ENCODE results near the gene CNDP1. TPM values are rescaled to one million over a fixed set of nuclear protein-coding genes. Genes with fewer than 3 reads are reported as not detected.

CNDP1 gene
- total RNA-seq, 2 experiments from 2014 or later, result 0.25 to 0.39 TPM

DNA sequence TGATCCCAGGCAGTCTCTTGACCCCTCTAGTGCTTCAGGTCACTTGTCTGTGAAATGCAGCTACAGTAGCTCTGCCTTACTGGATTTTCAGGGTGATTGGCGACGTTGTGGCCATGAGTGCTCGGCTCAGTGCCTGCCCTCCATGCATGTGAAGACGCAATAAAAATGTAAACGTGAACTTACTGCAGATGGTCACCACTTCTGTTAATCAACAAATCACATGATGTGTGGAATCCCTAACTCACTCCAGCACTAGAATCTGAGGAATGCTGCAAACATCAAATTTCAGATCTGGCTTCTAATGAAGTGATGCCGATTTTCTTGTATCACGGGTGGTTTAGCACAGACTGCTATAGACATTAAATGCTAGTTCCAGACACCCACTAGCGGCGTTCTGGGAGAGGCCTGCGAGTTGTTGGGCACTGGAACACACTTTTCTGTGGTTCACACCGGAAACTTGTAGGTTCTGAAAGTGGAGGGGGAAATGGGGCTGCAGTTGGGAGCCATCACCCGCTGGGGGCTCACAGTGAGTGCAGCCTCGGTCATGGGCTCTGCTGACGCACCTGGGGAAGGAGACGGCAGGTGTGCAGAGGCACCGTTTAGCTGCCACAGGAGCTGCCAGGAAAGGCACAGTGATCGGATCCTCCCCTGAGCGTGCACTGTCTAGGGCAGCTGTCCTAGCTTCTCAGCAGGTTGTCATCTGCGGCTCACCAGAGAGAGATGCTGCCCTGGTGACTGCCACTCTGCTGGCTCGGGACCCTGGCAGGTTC lies 6.5 kb downstream of the CNDP1 start:
- no peaks in the 10 kb centered on the region for H3K27me3 Mint-ChIP-seq
- no peaks in the 10 kb centered on the region for H3K9me3 ChIP-seq (ENCODE audit: control insufficient read depth in 1 of 2, insufficient read depth in 1 of 2, low read length in 2 of 2)
- no peaks in the 10 kb centered on the region for H3K9me3 Mint-ChIP-seq
- H3K4me1 ChIP-seq (ENCODE audit: insufficient read depth, low read length), result peaks cover 3% of the 10 kb centered on the region
- POLR2A ChIA-PET, result no interaction called here
- H3K4me3 Mint-ChIP-seq, result no peak overlapping the region
- TF ChIP-seq, protein P1, sequence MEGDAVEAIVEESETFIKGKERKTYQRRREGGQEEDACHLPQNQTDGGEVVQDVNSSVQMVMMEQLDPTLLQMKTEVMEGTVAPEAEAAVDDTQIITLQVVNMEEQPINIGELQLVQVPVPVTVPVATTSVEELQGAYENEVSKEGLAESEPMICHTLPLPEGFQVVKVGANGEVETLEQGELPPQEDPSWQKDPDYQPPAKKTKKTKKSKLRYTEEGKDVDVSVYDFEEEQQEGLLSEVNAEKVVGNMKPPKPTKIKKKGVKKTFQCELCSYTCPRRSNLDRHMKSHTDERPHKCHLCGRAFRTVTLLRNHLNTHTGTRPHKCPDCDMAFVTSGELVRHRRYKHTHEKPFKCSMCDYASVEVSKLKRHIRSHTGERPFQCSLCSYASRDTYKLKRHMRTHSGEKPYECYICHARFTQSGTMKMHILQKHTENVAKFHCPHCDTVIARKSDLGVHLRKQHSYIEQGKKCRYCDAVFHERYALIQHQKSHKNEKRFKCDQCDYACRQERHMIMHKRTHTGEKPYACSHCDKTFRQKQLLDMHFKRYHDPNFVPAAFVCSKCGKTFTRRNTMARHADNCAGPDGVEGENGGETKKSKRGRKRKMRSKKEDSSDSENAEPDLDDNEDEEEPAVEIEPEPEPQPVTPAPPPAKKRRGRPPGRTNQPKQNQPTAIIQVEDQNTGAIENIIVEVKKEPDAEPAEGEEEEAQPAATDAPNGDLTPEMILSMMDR (IDR thresholded peaks at IDR 0.05), result no peak
- peaks cover 0 to 2% of the 10 kb centered on the region in 2 experiments for H3K27me3 ChIP-seq (ENCODE audit: control insufficient read depth in 1 of 2, insufficient read depth in 2 of 2, low read length in 2 of 2)
- no peaks in the 10 kb centered on the region for H3K36me3 Mint-ChIP-seq (ENCODE audit: low read depth)
- no peaks in the 10 kb centered on the region for H3K4me1 Mint-ChIP-seq (ENCODE audit: low read depth)
- CTCF ChIA-PET, result no interaction called here
- ATAC-seq (ENCODE audit: poor library complexity) (no peak), DNase-seq (peak in 1 of 14 experiments; percentile 13)
- no peak overlapping the region for H3K27ac ChIP-seq (ENCODE audit: low read depth in 1 of 2, low read length in 2 of 2)
- no peak overlapping the region for H3K27ac Mint-ChIP-seq
- H3K4me3 ChIP-seq (ENCODE audit: low read length), result no peak overlapping the region
- H3K36me3 ChIP-seq (ENCODE audit: insufficient read depth, low read length), result no peaks in the 10 kb centered on the region
- intact Hi-C loops (cut with DNase I, micrococcal nuclease), result no loop called here

DNA sequence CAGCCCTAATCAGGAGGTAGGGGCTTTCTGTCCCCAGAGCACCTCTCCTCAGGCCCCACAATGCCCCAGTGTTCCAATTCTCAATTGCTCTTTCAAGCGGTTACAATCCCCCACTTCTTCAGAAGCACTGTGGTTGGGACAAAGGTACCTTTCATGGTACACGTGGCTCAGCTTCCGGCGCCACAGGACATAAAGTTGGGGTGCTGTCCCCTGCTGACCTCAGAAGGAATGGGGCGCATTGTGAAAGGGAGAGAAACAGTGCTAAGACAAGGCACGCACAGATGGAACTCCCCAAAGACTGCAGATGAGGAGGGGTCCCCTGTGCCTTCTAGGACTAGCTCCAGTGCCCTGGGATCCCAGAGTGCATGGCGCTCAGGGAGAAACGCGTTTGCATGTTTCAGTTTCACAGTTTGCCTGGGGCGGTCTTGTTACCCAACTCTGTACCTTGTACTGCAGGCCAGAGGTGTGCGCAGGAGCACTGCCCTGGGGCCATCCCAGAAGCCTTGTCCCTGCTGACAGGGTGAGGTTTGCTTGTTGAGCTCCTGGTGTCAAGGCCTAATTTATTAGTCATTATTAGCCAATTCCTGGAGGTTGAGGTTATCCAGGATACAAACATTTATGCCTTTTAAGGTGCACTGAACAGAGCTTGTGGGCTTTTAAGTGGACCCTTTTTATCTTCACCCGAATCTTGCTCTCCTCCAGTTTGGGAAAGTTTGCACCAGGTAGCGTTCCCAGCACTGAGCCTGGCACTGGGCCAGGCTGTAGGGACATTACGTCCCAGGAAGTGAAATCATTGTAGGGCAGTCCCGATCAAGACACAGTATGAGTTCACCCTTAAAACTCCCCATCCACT lies 7.6 kb downstream of the CNDP1 start:
- no peaks in the 10 kb centered on the region for H3K9me3 ChIP-seq (ENCODE audit: control insufficient read depth in 1 of 2, insufficient read depth in 1 of 2, low read length in 2 of 2)
- Mint-ChIP-seq H3K27ac (no peak overlapping the region), H3K4me3 (no peak overlapping the region), H3K27me3 (no peaks in the 10 kb centered on the region), H3K4me1 (ENCODE audit: low read depth) (no peaks in the 10 kb centered on the region), H3K36me3 (ENCODE audit: low read depth) (no peaks in the 10 kb centered on the region), H3K9me3 (no peaks in the 10 kb centered on the region)
- H3K4me1 ChIP-seq (ENCODE audit: insufficient read depth, low read length), result peaks cover 3% of the 10 kb centered on the region
- no peak overlapping the region for H3K4me3 ChIP-seq (ENCODE audit: low read length)
- H3K36me3 ChIP-seq (ENCODE audit: insufficient read depth, low read length), result no peaks in the 10 kb centered on the region
- DNase-seq (no peak), ATAC-seq (ENCODE audit: poor library complexity) (no peak)
- intact Hi-C loops (cut with DNase I, micrococcal nuclease), result no loop called here
- H3K27me3 ChIP-seq (ENCODE audit: control insufficient read depth in 1 of 2, insufficient read depth in 2 of 2, low read length in 2 of 2), result peaks cover 0 to 2% of the 10 kb centered on the region in 2 experiments
- CTCF ChIA-PET, result no interaction called here
- H3K27ac ChIP-seq (ENCODE audit: low read depth in 1 of 2, low read length in 2 of 2), result no peak overlapping the region
- TF ChIP-seq, protein P1 (IDR thresholded peaks at IDR 0.05), result no peak
- POLR2A ChIA-PET, result no interaction called here

DNA sequence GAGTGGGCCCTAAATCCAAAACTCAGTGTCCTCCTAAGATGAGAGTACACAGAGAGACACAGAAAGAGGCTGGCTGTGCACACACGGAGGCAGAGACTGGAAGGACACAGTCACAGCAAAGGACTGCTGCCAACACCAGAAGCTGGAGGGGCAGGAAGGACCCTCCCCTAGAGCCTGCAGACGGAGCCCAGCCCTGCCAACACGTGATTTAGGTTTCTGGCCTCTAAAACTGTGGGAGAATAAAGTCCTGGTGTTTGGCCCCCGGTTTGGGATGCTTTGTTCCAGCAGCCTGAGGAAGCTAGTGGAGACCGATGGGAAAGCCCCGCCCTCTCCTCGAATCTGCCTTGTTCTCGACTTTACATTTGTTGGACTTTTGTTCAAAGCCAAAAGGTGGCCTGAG lies 10.6 kb downstream of the CNDP1 start:
- no peaks in the 10 kb centered on the region for H3K36me3 ChIP-seq (ENCODE audit: insufficient read depth, low read length)
- intact Hi-C loops (cut with DNase I, micrococcal nuclease), result no loop called here
- Mint-ChIP-seq H3K9me3 (peaks cover 5% of the 10 kb centered on the region), H3K4me3 (no peak overlapping the region), H3K27ac (no peak overlapping the region), H3K27me3 (no peaks in the 10 kb centered on the region), H3K4me1 (ENCODE audit: low read depth) (no peaks in the 10 kb centered on the region), H3K36me3 (ENCODE audit: low read depth) (no peaks in the 10 kb centered on the region)
- TF ChIP-seq, protein P1 (IDR thresholded peaks at IDR 0.05), result no peak
- POLR2A ChIA-PET, result no interaction called here
- DNase-seq, result no peak
- H3K27ac ChIP-seq (ENCODE audit: low read depth in 1 of 2, low read length in 2 of 2), result no peak overlapping the region
- peaks cover 5 to 12% of the 10 kb centered on the region in 2 experiments for H3K9me3 ChIP-seq (ENCODE audit: control insufficient read depth in 1 of 2, insufficient read depth in 1 of 2, low read length in 2 of 2)
- CTCF ChIA-PET, result no interaction called here
- H3K4me1 ChIP-seq (ENCODE audit: insufficient read depth, low read length), result peaks cover 3% of the 10 kb centered on the region
- no peaks in the 10 kb centered on the region for H3K27me3 ChIP-seq (ENCODE audit: control insufficient read depth in 1 of 2, insufficient read depth in 2 of 2, low read length in 2 of 2)
- ATAC-seq (ENCODE audit: poor library complexity), result no peak
- H3K4me3 ChIP-seq (ENCODE audit: low read length), result no peak overlapping the region
